Activated T-cell treated with anti-CD3 and anti-CD28 coated beads, Interleukin-2, amount 50 U/mL, for 4 hours (primary cell): ENCODE data around the gene FAU. TPM values are rescaled to one million over a fixed set of nuclear protein-coding genes. Genes with fewer than 3 reads are reported as not detected.
A peak's percentile ranks its signal among the peaks of the same experiment; 100 is the strongest.

Experiments
- ATAC-seq, 2 donors: fragments of 200-7000 bp; cut with Tn5 transposase; one replicate each; pipeline ENCODE4 v1.10.0; 2021
- DNase-seq: peaks from one replicate; pipeline ENCODE4 v3.0.0-alpha.2; 2020
- H3K27me3 Mint-ChIP-seq: one replicate; pipeline ENCODE4 v1.8.0; 2021; ENCODE audit warnings: low read depth, mixed read lengths
- H3K36me3 Mint-ChIP-seq: one replicate; pipeline ENCODE4 v1.8.0; 2022; ENCODE audit warnings: mixed read lengths; ENCODE audit not compliant: insufficient read depth
- H3K4me1 Mint-ChIP-seq: one replicate; pipeline ENCODE4 v1.8.0; 2021; ENCODE audit warnings: low read depth, mixed read lengths
- H3K4me3 Mint-ChIP-seq: one replicate; pipeline ENCODE4 v1.8.0; 2021; ENCODE audit warnings: mild to moderate bottlenecking, moderate library complexity, mixed read lengths
- H3K9me3 Mint-ChIP-seq: one replicate; pipeline ENCODE4 v1.8.0; 2021; ENCODE audit warnings: mixed read lengths
- total RNA-seq, 3 donors: library from RNA; stranded (reverse); gene quantifications; one replicate each; pipeline ENCODE4 v1.2.1, GENCODE V29; 2021

FAU gene
- total RNA-seq, 3 donors from 2014 or later: 1,673 to 1,831 (median 1,724) TPM

- DNase-seq (no peak), ATAC-seq (no peak)
- H3K36me3 Mint-ChIP-seq: peaks cover 16% of the 10 kb centered on the region
- peak overlapping the region; percentile 99 for H3K4me3 Mint-ChIP-seq
- H3K9me3 Mint-ChIP-seq: no peaks in the 10 kb centered on the region
- H3K27me3 Mint-ChIP-seq: no peaks in the 10 kb centered on the region
- H3K4me1 Mint-ChIP-seq: peaks cover 32% of the 10 kb centered on the region
Measured at GRCh38 chr11:65131895-65132237, 9.9 kb upstream of the FAU start.

GRCh38 chr11:65131417-65131776 lies 9.5 kb upstream of the FAU start:
- H3K27me3 Mint-ChIP-seq: no peaks in the 10 kb centered on the region
- DNase-seq: no peak
- H3K9me3 Mint-ChIP-seq: no peaks in the 10 kb centered on the region
- ATAC-seq: no peak
- H3K36me3 Mint-ChIP-seq: peaks cover 17% of the 10 kb centered on the region
- no peak overlapping the region for H3K4me3 Mint-ChIP-seq
- H3K4me1 Mint-ChIP-seq: peaks cover 29% of the 10 kb centered on the region

GRCh38 chr11:65130631-65131416 lies 8.9 kb upstream of the FAU start:
- H3K4me1 Mint-ChIP-seq: peaks cover 24% of the 10 kb centered on the region

GRCh38 chr11:65129649-65130441 lies 7.9 kb upstream of the FAU start:
- DNase-seq (no peak), ATAC-seq (no peak)
- Mint-ChIP-seq H3K4me1 (peaks cover 20% of the 10 kb centered on the region), H3K27me3 (no peaks in the 10 kb centered on the region), H3K4me3 (no peak overlapping the region), H3K36me3 (peaks cover 20% of the 10 kb centered on the region), H3K9me3 (no peaks in the 10 kb centered on the region)

More at GRCh38 chr11:65130631-65131416, 8.9 kb upstream of the FAU start:
- Mint-ChIP-seq H3K9me3 (no peaks in the 10 kb centered on the region), H3K4me3 (peak overlapping the region; percentile 6), H3K27me3 (no peaks in the 10 kb centered on the region), H3K36me3 (peaks cover 17% of the 10 kb centered on the region)
- ATAC-seq: no peak
- no peak for DNase-seq

- H3K4me3 Mint-ChIP-seq: no peak overlapping the region
- no peaks in the 10 kb centered on the region for H3K9me3 Mint-ChIP-seq
- DNase-seq (no peak), ATAC-seq (no peak)
- peaks cover 23% of the 10 kb centered on the region for H3K36me3 Mint-ChIP-seq
- no peaks in the 10 kb centered on the region for H3K27me3 Mint-ChIP-seq
- peaks cover 26% of the 10 kb centered on the region for H3K4me1 Mint-ChIP-seq
Measured at GRCh38 chr11:65128182-65129145, 6.5 kb upstream of the FAU start.

GRCh38 chr11:65127473-65128181 lies 5.7 kb upstream of the FAU start:
- Mint-ChIP-seq H3K4me1 (peaks cover 23% of the 10 kb centered on the region), H3K27me3 (no peaks in the 10 kb centered on the region), H3K9me3 (no peaks in the 10 kb centered on the region), H3K36me3 (peaks cover 18% of the 10 kb centered on the region), H3K4me3 (no peak overlapping the region)
- no peak for ATAC-seq
- DNase-seq: no peak

GRCh38 chr11:65126624-65127274 lies 4.8 kb upstream of the FAU start:
- Mint-ChIP-seq H3K36me3 (peaks cover 20% of the 10 kb centered on the region), H3K9me3 (no peaks in the 10 kb centered on the region), H3K4me3 (no peak overlapping the region), H3K4me1 (peaks cover 20% of the 10 kb centered on the region), H3K27me3 (no peaks in the 10 kb centered on the region)
- no peak for DNase-seq
- ATAC-seq: no peak

GRCh38 chr11:65125197-65126056 lies 3.5 kb upstream of the FAU start:
- Mint-ChIP-seq H3K4me3 (no peak overlapping the region), H3K9me3 (no peaks in the 10 kb centered on the region), H3K4me1 (peaks cover 28% of the 10 kb centered on the region), H3K36me3 (peaks cover 27% of the 10 kb centered on the region), H3K27me3 (no peaks in the 10 kb centered on the region)
- ATAC-seq (no peak), DNase-seq (no peak)

GRCh38 chr11:65124480-65125196 lies 2.7 kb upstream of the FAU start:
- Mint-ChIP-seq H3K27me3 (no peaks in the 10 kb centered on the region), H3K4me1 (peaks cover 35% of the 10 kb centered on the region), H3K36me3 (peaks cover 31% of the 10 kb centered on the region), H3K9me3 (no peaks in the 10 kb centered on the region), H3K4me3 (peak overlapping the region; percentile 67)
- DNase-seq (no peak), ATAC-seq (no peak)

- ATAC-seq (no peak), DNase-seq (no peak)
- peaks cover 37% of the 10 kb centered on the region for H3K36me3 Mint-ChIP-seq
- no peaks in the 10 kb centered on the region for H3K9me3 Mint-ChIP-seq
- H3K27me3 Mint-ChIP-seq: no peaks in the 10 kb centered on the region
- H3K4me3 Mint-ChIP-seq: peak overlapping the region; percentile 100
- H3K4me1 Mint-ChIP-seq: peaks cover 49% of the 10 kb centered on the region
Measured at GRCh38 chr11:65121447-65121864, 478 bp downstream of the FAU start.

- Mint-ChIP-seq H3K4me3 (peak overlapping the region; percentile 100), H3K27me3 (no peaks in the 10 kb centered on the region), H3K36me3 (peaks cover 37% of the 10 kb centered on the region), H3K9me3 (no peaks in the 10 kb centered on the region), H3K4me1 (peaks cover 55% of the 10 kb centered on the region)
- DNase-seq (no peak), ATAC-seq (no peak)
Measured at GRCh38 chr11:65120831-65121230, 1.1 kb downstream of the FAU start.

GRCh38 chr11:65119670-65119995 lies 2.3 kb downstream of the FAU start:
- ATAC-seq (no peak), DNase-seq (no peak)
- peak overlapping the region; percentile 100 for H3K4me3 Mint-ChIP-seq
- H3K4me1 Mint-ChIP-seq: peaks cover 56% of the 10 kb centered on the region
- no peaks in the 10 kb centered on the region for H3K27me3 Mint-ChIP-seq
- no peaks in the 10 kb centered on the region for H3K9me3 Mint-ChIP-seq
- peaks cover 34% of the 10 kb centered on the region for H3K36me3 Mint-ChIP-seq
